ENCODE measurements around the gene GBX1.

Gene GBX1

DNA sequence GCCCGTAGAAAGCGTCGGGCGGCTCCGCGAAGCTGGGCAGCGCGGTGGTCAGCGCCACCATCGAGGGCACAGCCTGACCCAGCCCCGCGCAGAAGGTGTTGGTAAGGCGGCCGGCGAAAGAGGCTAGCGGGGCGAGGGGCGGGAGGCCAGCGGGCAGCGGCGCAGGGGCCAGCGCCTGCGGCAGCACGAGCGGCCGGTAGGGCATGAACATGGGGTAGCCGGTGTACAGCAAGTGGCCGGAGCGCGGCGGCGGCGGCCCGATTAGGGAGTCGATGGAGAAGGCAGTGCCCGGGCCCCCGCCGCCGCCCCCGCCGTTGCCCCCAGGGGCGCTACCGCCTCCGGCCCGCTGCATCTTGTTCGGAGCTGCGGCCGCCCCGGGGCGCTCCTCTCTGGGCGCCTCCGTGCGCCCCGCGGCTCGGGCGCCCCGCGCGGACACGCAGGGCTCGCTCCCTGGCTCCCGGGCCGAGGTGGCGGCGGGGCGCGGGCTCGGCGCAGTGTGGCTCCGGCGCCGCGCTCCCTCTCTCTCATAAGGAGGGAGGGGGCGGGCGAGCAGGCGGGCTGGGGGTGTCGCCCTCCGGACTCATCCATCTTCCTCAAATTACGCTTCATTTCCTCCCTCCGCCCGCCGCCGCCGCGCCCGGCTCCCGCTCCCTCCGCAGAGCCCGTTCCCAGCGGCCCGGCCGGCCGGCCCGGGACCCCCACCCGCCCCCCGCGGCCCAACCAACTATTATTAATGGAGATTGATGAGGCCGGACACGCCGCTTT lies at the start of gene GBX1:
TSS of gene GBX1 (minus strand) at position 498 of the 765 bp plus-strand sequence. CDS start at position 352, 146 bp downstream.
- DNase-seq (ENCODE audit: extremely low read depth in 1 of 2, low read depth in 1 of 2): no peak

- no peak for DNase-seq (ENCODE audit: extremely low read depth in 1 of 2, low read depth in 1 of 2)
Measured at GRCh38 chr7:151215396-151215795, 47.9 kb upstream of the GBX1 start.

GRCh38 chr7:151213826-151214225 lies 46.3 kb upstream of the GBX1 start:
- no peak for DNase-seq (ENCODE audit: extremely low read depth in 1 of 2, low read depth in 1 of 2)

DNA sequence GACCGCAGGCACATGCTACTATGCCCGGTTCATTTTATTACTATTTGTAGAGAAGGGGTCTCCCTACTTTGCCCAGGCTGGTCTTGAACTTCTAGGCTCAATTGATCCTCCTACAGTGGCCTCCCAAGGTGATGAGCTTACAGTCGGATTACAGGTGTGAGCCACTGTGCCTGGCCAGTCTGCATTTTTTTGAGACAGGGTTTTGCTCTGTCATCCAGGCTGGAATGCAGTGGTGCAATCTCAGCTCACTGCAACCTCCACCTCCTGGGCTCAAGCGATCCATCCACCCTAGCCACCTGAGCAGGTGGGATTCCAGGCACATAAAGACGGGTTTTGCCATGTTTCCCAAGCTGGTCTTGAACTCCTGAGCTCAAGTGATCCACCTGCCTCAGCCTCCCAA lies 45.1 kb upstream of the GBX1 start:
- DNase-seq (ENCODE audit: extremely low read depth in 1 of 2, low read depth in 1 of 2): no peak

- DNase-seq (ENCODE audit: extremely low read depth in 1 of 2, low read depth in 1 of 2): no peak
Measured at GRCh38 chr7:151211155-151211772, 43.8 kb upstream of the GBX1 start.

DNA sequence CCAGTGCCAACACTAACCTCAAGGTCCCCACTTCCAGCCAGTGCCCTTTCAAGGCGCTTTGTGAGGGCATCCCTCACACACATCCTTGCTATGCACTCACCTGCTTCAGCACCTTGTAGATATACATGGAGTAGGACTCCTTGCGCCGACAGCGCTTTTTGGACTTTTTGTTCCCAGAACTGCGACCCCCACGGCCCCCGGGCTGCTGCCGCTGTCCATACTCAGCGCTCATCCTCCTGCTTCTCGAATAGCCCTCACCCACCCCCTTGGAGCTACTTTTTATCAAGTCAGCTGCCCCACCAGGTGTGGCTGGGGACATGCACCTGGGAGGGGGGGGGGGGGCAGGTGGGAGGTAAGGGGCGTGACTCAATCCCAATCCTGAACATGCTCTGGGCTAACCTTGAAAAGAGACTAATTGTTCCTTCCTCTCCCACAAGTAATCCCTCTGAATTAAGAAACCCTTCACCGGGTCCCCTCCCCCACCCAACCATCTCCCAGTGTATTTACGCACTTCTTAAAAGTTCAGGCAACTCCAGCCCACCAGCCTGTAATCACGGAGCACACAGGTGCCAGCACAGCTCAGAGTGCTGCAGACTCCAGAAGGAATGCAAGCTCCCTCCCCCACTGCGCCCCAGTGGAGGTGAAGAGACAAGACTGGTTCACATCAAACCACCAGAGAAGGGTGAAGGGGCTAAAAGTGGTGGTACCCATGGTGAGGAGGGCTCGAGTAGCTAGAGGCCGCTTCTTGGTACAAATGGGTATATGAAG lies 42.8 kb upstream of the GBX1 start, which contains the start of gene H2BK1:
TSS of gene H2BK1 (minus strand) at position 402 of the 768 bp plus-strand sequence. CDS start at position 232, 170 bp downstream.
- DNase-seq (ENCODE audit: extremely low read depth in 1 of 2, low read depth in 1 of 2): no peak

GRCh38 chr7:151209588-151209987 lies 42.1 kb upstream of the GBX1 start:
- no peak for DNase-seq (ENCODE audit: extremely low read depth in 1 of 2, low read depth in 1 of 2)

- no peak for DNase-seq (ENCODE audit: extremely low read depth in 1 of 2, low read depth in 1 of 2)
Measured at GRCh38 chr7:151208253-151208862, 40.9 kb upstream of the GBX1 start.

- DNase-seq (ENCODE audit: extremely low read depth in 1 of 2, low read depth in 1 of 2): no peak
Measured at GRCh38 chr7:151207804-151208203, 40.3 kb upstream of the GBX1 start.

- no peak for DNase-seq (ENCODE audit: extremely low read depth in 1 of 2, low read depth in 1 of 2)
Measured at GRCh38 chr7:151207315-151207714, 39.8 kb upstream of the GBX1 start.

DNA sequence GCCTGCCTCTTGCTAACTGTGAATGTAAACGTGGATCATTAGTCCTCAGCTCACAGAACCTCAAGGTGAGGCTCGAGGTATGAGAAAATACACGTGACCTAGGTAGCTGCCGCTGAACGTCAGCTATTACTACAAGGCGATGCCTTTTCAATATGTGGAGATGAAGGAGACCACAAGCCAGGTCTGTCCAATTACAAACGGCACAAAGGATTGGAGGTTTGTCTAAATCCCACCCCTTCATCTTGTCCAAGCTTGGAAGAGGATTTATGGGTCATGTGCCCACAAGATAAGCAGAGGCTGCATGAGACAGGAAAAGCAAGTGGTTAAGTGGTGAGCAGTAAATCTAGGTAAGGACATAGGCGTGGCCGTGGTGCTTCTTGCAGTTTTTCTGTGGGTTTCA lies 39.4 kb upstream of the GBX1 start:
- DNase-seq (ENCODE audit: extremely low read depth in 1 of 2, low read depth in 1 of 2): no peak

- DNase-seq (ENCODE audit: extremely low read depth in 1 of 2, low read depth in 1 of 2): no peak
Measured at GRCh38 chr7:151205730-151206129, 38.2 kb upstream of the GBX1 start.

- DNase-seq (ENCODE audit: extremely low read depth in 1 of 2, low read depth in 1 of 2): no peak
Measured at GRCh38 chr7:151204383-151205032, 37.0 kb upstream of the GBX1 start.

DNA sequence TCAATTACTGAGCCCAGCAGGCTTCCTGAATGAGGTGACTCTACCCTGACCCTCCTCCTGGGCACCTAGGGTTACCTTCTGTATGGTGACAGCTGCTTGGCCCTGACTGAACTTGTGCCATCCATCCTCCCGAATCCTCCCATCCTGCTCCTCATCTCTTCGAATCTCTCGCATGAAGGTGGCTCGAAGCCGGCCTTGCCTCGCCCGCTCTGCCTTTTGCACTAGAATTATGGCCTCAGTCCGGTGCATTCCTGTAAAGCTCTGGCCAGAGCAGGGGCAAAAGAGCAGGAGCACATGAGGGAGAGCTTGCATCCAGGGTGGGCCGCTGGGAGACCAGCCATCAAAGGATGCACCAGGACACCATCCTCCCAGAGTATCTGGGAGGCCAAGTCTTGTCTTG lies 35.3 kb upstream of the GBX1 start:
- no peak for DNase-seq (ENCODE audit: extremely low read depth in 1 of 2, low read depth in 1 of 2)

GRCh38 chr7:151201751-151202150 lies 34.3 kb upstream of the GBX1 start:
- DNase-seq (ENCODE audit: extremely low read depth in 1 of 2, low read depth in 1 of 2): no peak

- DNase-seq (ENCODE audit: extremely low read depth in 1 of 2, low read depth in 1 of 2): no peak
Measured at GRCh38 chr7:151201344-151201743, 33.9 kb upstream of the GBX1 start.

DNA sequence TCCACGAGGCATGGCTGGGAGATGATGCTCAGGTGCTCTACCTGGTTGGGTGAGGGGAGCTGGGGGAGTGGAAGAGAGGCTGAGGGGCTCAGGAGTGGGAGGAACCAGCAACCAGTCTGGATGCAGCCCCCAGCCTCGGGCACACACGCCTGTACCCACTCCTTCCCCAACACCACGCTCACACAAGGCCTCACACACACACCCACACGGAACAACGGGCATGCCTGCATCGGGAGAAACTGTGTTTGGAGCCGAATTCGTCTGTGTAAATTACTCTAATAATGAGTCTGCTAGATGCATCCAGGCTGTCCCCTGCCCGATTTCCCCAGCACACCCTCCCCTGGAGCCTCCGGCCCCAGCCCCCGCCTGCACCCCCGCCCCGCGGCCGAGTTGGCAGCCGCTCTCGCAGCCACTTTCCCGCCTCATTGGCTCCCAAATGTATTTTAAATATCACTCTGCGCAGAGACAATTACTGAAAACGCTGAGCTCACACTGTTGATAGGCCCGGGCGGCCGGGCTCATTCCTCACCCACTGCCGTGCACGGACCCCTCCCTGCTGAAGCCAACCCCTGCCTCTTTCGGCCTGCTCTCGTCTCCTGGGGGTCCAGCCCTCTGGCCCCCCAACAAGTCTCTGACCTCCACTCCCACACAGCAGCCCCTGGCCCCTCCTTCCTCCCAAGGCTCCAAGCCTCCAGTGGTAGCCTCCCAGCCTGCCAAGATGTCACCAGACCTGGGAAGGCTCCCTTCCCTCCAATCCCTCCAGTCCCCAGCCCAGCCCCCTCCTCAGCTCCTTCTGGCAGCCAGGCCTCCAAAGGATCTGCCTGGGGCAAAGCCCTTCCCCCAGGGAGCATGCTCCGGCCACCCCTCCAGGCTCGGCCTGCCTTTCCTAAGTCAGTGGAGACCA lies 31.7 kb upstream of the GBX1 start:
- no peak for DNase-seq (ENCODE audit: extremely low read depth in 1 of 2, low read depth in 1 of 2)

DNA sequence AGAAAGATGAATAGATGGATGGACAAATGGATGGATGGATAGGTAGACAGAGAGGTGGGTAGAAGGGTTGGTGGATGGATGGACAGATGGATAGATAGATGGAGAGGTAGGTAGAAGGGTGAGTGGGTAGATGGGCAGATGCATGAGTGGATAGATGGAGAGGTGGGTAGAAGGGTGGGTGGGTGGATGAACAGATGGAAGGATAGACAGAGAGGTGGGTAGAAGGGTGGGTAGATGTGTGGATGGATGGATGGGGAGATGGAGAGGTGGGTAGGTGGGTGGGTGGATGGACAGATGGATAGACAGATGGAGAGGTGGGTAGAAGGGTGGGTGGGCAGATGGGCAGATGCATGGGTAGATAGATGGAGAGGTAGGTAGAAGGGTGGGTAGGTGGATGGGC lies 30.4 kb upstream of the GBX1 start:
- DNase-seq (ENCODE audit: extremely low read depth in 1 of 2, low read depth in 1 of 2): no peak

GRCh38 chr7:151195616-151196450 lies 28.3 kb upstream of the GBX1 start:
- no peak for DNase-seq (ENCODE audit: extremely low read depth in 1 of 2, low read depth in 1 of 2)

Measured in stimulated activated CD8-positive, alpha-beta memory T cell treated with anti-CD3 and anti-CD28 coated beads, Interleukin-7, amount 100 ng/mL, for 48 hours (primary cell).